HFF-Myc (cell line): ENCODE measurements around the gene MAP7D2.
A peak's percentile ranks its signal among the peaks of the same experiment; 100 is the strongest.
"Not testable (repeated sequence)": the region's sequence is repeated elsewhere in the genome, so short reads cannot be mapped to it uniquely, and the experiment has no call there.

Experiments
- DNase-seq: peaks from one replicate; pipeline ENCODE4 v3.0.0-alpha.2; 2011; ENCODE audit warnings: low read depth; ENCODE audit errors: extremely low read depth
- H3K4me3 ChIP-seq: replicated peaks from 2 replicates; pipeline ENCODE4 v1.5.1; 2011; ENCODE audit warnings: low read depth, mild to moderate bottlenecking, control low read depth, low read length
- CTCF ChIP-seq: IDR thresholded peaks from 2 replicates; pipeline ENCODE4 v1.5.1; 2012; ENCODE audit warnings: mild to moderate bottlenecking, low read depth, low read length, control low read depth; ENCODE audit errors: missing control alignments

MAP7D2 gene

GRCh38 chrX:20116577-20117240 is at the start of gene MAP7D2:
MAP7D2 (minus strand) TSS chrX:20116907; CDS start chrX:20116879, 28 bp downstream.
- TF ChIP-seq CTCF, result no peak
- DNase-seq, result no peak
- H3K4me3 ChIP-seq, result peak within 1 kb of the TSS; percentile 20

- H3K4me3 ChIP-seq, DNase-seq: not testable (repeated sequence)
These were observed 45.8 kb upstream of the MAP7D2 start for GRCh38 chrX:20162516-20162915.

GRCh38 chrX:20159797-20160385 is 43.2 kb upstream of the MAP7D2 start:
- TF ChIP-seq CTCF, result no peak
- no peak for DNase-seq
- H3K4me3 ChIP-seq, result no peak overlapping the region

DNA sequence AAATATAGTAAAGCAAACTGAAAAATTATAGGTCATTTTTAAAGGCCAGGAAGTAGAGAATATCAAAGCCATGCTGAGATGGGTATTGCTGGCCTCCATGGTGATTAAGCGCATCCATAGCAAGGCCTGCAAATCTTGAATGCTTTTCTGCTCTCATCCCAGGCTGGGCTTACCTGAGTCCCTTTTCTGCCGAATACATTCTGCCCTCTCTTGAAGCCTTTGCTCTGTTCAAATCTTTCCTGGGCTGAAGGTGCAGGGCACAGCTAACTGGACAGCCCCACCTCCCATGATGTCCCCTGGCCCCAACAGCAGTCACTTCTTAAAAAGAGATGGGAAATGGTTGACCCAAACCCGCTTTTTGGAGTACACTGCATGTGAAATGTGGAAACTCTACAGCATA is 35.0 kb upstream of the MAP7D2 start:
- no peak for DNase-seq
- no peak for TF ChIP-seq CTCF
- H3K4me3 ChIP-seq, result no peak overlapping the region

DNA sequence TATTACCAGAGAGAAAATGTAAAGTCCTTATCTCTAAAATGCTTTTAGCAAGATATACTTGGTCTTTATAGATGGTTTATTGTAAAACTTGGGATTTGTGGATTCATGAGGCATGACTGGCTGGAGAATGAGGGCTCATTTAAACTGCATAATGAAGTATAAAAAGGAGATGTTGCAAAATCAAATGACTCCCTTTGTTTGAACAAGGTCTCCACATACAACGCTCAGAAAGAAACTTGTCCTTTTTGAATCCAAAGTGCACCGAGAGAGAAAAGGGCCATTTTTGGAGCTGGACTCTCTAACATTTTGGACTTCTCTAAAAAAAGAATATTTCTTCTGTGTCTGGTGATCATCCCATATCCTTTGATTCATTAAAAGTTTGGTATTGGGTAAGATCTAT is 32.6 kb upstream of the MAP7D2 start:
- no peak for TF ChIP-seq CTCF
- no peak for DNase-seq
- H3K4me3 ChIP-seq, result no peak overlapping the region

GRCh38 chrX:20147561-20147960 is 30.9 kb upstream of the MAP7D2 start:
- no peak overlapping the region for H3K4me3 ChIP-seq
- DNase-seq, result no peak
- TF ChIP-seq CTCF, result no peak

- H3K4me3 ChIP-seq, result no peak overlapping the region
- DNase-seq, result peak; percentile 76
- TF ChIP-seq CTCF, result no peak
These were observed 27.8 kb upstream of the MAP7D2 start for GRCh38 chrX:20144491-20144890.
